HEK293 (cell line): ENCODE results near the gene TSPOAP1.

Experiments used
- CTCF ChIA-PET: fragments of 350-600 bp; formaldehyde crosslinking; extraction: SDS; loops from one replicate; lab custom pipeline; 2021; ENCODE audit warnings: antibody characterized with exemption; lab: Yijun Ruan, JAX
- POLR2A ChIA-PET: fragments of 300-600 bp; formaldehyde crosslinking; extraction: SDS; loops from one replicate; lab custom pipeline; 2020; ENCODE audit warnings: antibody characterized with exemption, inconsistent platforms; lab: Yijun Ruan, JAX
- H3K27ac ChIP-seq: fragments of 200-500 bp; sonication (Bioruptor generic); 2 replicates; pipeline ENCODE4 v1.5.1; 2014; ENCODE audit warnings: low read depth, low read length, control low read depth, inconsistent platforms; ENCODE audit errors: extremely low read depth
- H3K36me3 ChIP-seq, 2 experiments: fragments of 200-500 bp in 1 of 2; sonication (Bioruptor generic) in 1 of 2; 1 replicate in 1 of 2; 2 replicates in 1 of 2; pipeline ENCODE4 v1.5.1; 2014 to 2017; ENCODE audit warnings: inconsistent platforms in 2 of 2, low read length in 2 of 2; ENCODE audit not compliant: control insufficient read depth in 2 of 2, insufficient read depth in 1 of 2
- H3K4me1 ChIP-seq: fragments of 200-500 bp; sonication (Bioruptor generic); 2 replicates; pipeline ENCODE4 v1.5.1; 2014; ENCODE audit warnings: mild to moderate bottlenecking, low read length, inconsistent platforms; ENCODE audit not compliant: control insufficient read depth, insufficient read depth
- H3K4me3 ChIP-seq: 2 replicates; pipeline ENCODE4 v1.5.1; 2011; ENCODE audit warnings: low read depth, mild to moderate bottlenecking, control low read depth, low read length, moderate library complexity
- H3K9me3 ChIP-seq: fragments of 200-500 bp; sonication (Bioruptor generic); 2 replicates; pipeline ENCODE4 v1.5.1; 2014; ENCODE audit warnings: low read depth, low read length, inconsistent platforms; ENCODE audit not compliant: control insufficient read depth, insufficient read depth
- GLIS2 ChIP-seq: fragments of 450-650 bp; formaldehyde crosslinking; IDR thresholded peaks from 2 replicates; pipeline ENCODE4 v1.5.1; 2016; ENCODE audit warnings: missing biosample characterization, missing genetic modification characterization
- ZNF266 ChIP-seq: fragments of 450-650 bp; formaldehyde crosslinking; IDR thresholded peaks from 2 replicates; pipeline ENCODE4 v1.5.1; 2016; ENCODE audit warnings: missing biosample characterization, missing genetic modification characterization, low read depth
- ZNF426 ChIP-seq: fragments of 450-650 bp; formaldehyde crosslinking; IDR thresholded peaks from 2 replicates; pipeline ENCODE4 v1.5.1; 2017; ENCODE audit warnings: missing biosample characterization, missing genetic modification characterization, mild to moderate bottlenecking, inconsistent platforms, moderate library complexity
- ZNF558 ChIP-seq: fragments of 450-650 bp; formaldehyde crosslinking; IDR thresholded peaks from 2 replicates; pipeline ENCODE4 v1.5.1; 2016; ENCODE audit warnings: missing biosample characterization, missing genetic modification characterization
- ZNF658 ChIP-seq: fragments of 450-650 bp; formaldehyde crosslinking; IDR thresholded peaks from 2 replicates; pipeline ENCODE4; 2016; ENCODE audit warnings: missing biosample characterization, missing genetic modification characterization
- ZNF76 ChIP-seq: fragments of 450-650 bp; formaldehyde crosslinking; IDR thresholded peaks from 2 replicates; pipeline ENCODE4; 2016; ENCODE audit warnings: low read depth, missing biosample characterization, missing genetic modification characterization, borderline replicate concordance
- TF ChIP-seq, protein P1 (sequence below): fragments of 450-650 bp; formaldehyde crosslinking; IDR thresholded peaks from 2 replicates; pipeline ENCODE4 v1.5.1; 2016; ENCODE audit warnings: missing biosample characterization, missing genetic modification characterization
- TF ChIP-seq, protein P2 (sequence below): fragments of 450-650 bp; formaldehyde crosslinking; IDR thresholded peaks from 2 replicates; pipeline ENCODE4 v1.5.1; 2016; ENCODE audit warnings: missing biosample characterization, missing genetic modification characterization
- TF ChIP-seq, protein P3 (sequence below): fragments of 450-650 bp; IDR thresholded peaks from 2 replicates; pipeline ENCODE4 v1.5.1; 2018; ENCODE audit warnings: missing biosample characterization, mild to moderate bottlenecking, missing genetic modification characterization
- TF ChIP-seq, protein P4 (sequence below): fragments of 450-650 bp; formaldehyde crosslinking; conservative IDR thresholded peaks from 2 replicates; pipeline ENCODE4 v1.5.1; 2016; ENCODE audit warnings: low read depth, missing biosample characterization, missing genetic modification characterization
- TF ChIP-seq, protein P5 (sequence below): fragments of 450-650 bp; formaldehyde crosslinking; IDR thresholded peaks from 2 replicates; pipeline ENCODE4 v1.5.1; 2016; ENCODE audit warnings: missing biosample characterization, missing genetic modification characterization

Gene TSPOAP1

DNA sequence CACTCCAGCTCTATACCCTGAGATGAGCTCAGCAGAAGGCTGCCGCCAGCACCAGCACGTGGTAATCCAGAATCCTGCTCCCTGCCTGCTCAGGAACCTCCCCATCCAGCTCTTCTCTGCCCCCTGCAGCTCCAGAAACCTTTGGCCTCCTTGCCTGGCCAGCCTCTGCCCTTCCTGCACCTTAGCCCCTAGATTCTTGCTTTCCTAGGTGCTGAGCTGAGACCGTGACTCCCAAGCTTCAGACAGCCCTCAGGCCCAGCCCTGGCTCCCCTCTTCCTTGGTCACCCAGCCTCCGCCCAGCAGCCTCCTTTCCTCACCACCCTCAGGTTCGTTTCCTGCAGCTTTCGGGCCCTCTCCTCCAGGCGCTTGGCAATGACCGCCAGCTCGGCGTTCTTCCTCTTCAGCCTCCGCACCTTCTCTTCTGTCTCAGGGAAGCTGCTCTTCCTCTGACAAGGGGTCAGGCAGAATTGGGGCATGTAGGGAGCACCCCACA, 2.6 kb downstream of the TSPOAP1 start (continued):
- TF ChIP-seq, protein P1, sequence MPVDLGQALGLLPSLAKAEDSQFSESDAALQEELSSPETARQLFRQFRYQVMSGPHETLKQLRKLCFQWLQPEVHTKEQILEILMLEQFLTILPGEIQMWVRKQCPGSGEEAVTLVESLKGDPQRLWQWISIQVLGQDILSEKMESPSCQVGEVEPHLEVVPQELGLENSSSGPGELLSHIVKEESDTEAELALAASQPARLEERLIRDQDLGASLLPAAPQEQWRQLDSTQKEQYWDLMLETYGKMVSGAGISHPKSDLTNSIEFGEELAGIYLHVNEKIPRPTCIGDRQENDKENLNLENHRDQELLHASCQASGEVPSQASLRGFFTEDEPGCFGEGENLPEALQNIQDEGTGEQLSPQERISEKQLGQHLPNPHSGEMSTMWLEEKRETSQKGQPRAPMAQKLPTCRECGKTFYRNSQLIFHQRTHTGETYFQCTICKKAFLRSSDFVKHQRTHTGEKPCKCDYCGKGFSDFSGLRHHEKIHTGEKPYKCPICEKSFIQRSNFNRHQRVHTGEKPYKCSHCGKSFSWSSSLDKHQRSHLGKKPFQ (tag by site-specific recombination), result no peak
- no peak for TF ChIP-seq ZNF426 (tag by site-specific recombination)
- 0 out of 2 replicates have a peak, but pooled peaks have one; percentile 33 for TF ChIP-seq GLIS2 (tag by site-specific recombination)
- TF ChIP-seq, protein P2, sequence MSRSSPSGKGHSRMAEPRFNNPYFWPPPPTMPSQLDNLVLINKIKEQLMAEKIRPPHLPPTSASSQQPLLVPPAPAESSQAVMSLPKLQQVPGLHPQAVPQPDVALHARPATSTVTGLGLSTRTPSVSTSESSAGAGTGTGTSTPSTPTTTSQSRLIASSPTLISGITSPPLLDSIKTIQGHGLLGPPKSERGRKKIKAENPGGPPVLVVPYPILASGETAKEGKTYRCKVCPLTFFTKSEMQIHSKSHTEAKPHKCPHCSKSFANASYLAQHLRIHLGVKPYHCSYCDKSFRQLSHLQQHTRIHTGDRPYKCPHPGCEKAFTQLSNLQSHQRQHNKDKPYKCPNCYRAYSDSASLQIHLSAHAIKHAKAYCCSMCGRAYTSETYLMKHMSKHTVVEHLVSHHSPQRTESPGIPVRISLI (tag by site-specific recombination), result no peak

DNA sequence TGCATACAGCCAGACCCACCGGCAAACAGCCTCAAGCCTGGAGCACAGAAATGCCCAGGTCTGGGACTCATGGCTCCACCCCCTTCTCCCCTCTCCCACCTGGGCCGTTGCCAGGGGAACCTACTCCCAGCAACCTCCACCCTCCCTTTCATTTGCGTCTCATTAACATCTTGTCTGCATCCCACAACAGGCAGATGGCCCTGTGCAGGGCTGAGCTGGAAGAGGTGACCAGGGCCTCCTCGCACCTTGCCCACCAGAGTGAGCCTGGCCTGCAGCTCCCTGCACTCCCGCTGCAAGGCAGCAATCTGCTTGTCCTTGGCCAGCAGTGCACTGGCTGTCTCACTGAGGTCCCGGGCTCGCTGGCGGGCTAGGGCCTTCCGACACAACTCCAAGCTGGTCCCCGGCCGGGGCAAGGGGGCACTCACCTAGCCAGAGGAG, 3.3 kb downstream of the TSPOAP1 start:
- ChIA-PET POLR2A (interaction anchor here (1.1 to 5.2 kb wide), 2 partner anchors 27 to 92 kb away, joined by 3 to 30 read pairs; partner anchors contain the start of genes RNF43 and SUPT4H1), CTCF (interaction anchor here (0.7 to 2.4 kb wide), 2 partner anchors 8 to 10 kb away, joined by 3 to 15 read pairs; no protein-coding TSS in a partner anchor)
- H3K4me1 ChIP-seq, result no peaks in the 10 kb centered on the region

More for the DNA sequence above, 3.3 kb downstream of the TSPOAP1 start:
- no peak overlapping the region for H3K4me3 ChIP-seq
- no peaks in the 10 kb centered on the region for H3K9me3 ChIP-seq
- no peaks in the 10 kb centered on the region for H3K36me3 ChIP-seq
- no peak overlapping the region for H3K27ac ChIP-seq
- TF ChIP-seq ZNF426 (tag by site-specific recombination), result no peak
- TF ChIP-seq ZNF76, result no peak
- TF ChIP-seq ZNF266 (tag by site-specific recombination), result no peak
- no peak for TF ChIP-seq ZNF658
- peak; percentile 49; the same call in 1 of the 2 replicates for TF ChIP-seq ZNF558
- TF ChIP-seq, protein P3, sequence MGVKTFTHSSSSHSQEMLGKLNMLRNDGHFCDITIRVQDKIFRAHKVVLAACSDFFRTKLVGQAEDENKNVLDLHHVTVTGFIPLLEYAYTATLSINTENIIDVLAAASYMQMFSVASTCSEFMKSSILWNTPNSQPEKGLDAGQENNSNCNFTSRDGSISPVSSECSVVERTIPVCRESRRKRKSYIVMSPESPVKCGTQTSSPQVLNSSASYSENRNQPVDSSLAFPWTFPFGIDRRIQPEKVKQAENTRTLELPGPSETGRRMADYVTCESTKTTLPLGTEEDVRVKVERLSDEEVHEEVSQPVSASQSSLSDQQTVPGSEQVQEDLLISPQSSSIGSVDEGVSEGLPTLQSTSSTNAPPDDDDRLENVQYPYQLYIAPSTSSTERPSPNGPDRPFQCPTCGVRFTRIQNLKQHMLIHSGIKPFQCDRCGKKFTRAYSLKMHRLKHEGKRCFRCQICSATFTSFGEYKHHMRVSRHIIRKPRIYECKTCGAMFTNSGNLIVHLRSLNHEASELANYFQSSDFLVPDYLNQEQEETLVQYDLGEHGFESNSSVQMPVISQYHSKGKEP (tag by site-specific recombination), result no peak
- TF ChIP-seq, protein P4, sequence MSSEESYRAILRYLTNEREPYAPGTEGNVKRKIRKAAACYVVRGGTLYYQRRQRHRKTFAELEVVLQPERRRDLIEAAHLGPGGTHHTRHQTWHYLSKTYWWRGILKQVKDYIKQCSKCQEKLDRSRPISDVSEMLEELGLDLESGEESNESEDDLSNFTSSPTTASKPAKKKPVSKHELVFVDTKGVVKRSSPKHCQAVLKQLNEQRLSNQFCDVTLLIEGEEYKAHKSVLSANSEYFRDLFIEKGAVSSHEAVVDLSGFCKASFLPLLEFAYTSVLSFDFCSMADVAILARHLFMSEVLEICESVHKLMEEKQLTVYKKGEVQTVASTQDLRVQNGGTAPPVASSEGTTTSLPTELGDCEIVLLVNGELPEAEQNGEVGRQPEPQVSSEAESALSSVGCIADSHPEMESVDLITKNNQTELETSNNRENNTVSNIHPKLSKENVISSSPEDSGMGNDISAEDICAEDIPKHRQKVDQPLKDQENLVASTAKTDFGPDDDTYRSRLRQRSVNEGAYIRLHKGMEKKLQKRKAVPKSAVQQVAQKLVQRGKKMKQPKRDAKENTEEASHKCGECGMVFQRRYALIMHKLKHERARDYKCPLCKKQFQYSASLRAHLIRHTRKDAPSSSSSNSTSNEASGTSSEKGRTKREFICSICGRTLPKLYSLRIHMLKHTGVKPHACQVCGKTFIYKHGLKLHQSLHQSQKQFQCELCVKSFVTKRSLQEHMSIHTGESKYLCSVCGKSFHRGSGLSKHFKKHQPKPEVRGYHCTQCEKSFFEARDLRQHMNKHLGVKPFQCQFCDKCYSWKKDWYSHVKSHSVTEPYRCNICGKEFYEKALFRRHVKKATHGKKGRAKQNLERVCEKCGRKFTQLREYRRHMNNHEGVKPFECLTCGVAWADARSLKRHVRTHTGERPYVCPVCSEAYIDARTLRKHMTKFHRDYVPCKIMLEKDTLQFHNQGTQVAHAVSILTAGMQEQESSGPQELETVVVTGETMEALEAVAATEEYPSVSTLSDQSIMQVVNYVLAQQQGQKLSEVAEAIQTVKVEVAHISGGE, result no peak
- TF ChIP-seq, protein P5, sequence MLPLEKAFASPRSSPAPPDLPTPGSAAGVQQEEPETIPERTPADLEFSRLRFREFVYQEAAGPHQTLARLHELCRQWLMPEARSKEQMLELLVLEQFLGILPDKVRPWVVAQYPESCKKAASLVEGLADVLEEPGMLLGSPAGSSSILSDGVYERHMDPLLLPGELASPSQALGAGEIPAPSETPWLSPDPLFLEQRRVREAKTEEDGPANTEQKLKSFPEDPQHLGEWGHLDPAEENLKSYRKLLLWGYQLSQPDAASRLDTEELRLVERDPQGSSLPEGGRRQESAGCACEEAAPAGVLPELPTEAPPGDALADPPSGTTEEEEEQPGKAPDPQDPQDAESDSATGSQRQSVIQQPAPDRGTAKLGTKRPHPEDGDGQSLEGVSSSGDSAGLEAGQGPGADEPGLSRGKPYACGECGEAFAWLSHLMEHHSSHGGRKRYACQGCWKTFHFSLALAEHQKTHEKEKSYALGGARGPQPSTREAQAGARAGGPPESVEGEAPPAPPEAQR (tag by site-specific recombination), result no peak
